GM12878 (cell line): Measurements from ENCODE around the gene IQGAP1.

ENCODE experiments used
- CEBPB ChIP-seq, 2 experiments: fragments of 150-350 bp in 1 of 2; IDR thresholded peaks; 2 replicates each; pipeline ENCODE4 v1.6.1; 2012 to 2014; ENCODE audit warnings: low read depth in 2 of 2, low read length in 2 of 2, borderline replicate concordance in 1 of 2, inconsistent platforms in 1 of 2
- CHD2 ChIP-seq: IDR thresholded peaks from 2 replicates; pipeline ENCODE4 v1.6.1; 2011; ENCODE audit warnings: low read depth, low read length, improper control_type of control experiment, borderline replicate concordance
- CTCF ChIP-seq, 3 experiments: IDR thresholded peaks in 2 of 3; conservative IDR thresholded peaks in 1 of 3; 2 replicates each; pipeline ENCODE4 v1.5.1; 2011; ENCODE audit warnings: low read depth in 3 of 3, low read length in 3 of 3, mild to moderate bottlenecking in 3 of 3, control low read depth in 2 of 3, moderate library complexity in 2 of 3, inconsistent platforms in 1 of 3, mixed read lengths in 1 of 3; ENCODE audit not compliant: control insufficient read depth in 2 of 3, insufficient read depth in 1 of 3; ENCODE audit errors: extremely low read depth in 1 of 3
- E4F1 ChIP-seq: fragments of 450-650 bp; IDR thresholded peaks from 2 replicates; pipeline ENCODE4 v1.6.1; 2018; ENCODE audit warnings: borderline replicate concordance, mild to moderate bottlenecking; ENCODE audit not compliant: partially characterized antibody
- GABPA ChIP-seq: IDR thresholded peaks from 2 replicates; pipeline ENCODE4 v1.6.1; 2014; ENCODE audit warnings: antibody characterized with exemption, low read depth, mild to moderate bottlenecking, inconsistent platforms
- IRF3 ChIP-seq: fragments of 450-650 bp; IDR thresholded peaks from 2 replicates; pipeline ENCODE4 v1.6.1; 2014; ENCODE audit warnings: mild to moderate bottlenecking
- POLR2A ChIP-seq: IDR thresholded peaks from 2 replicates; pipeline ENCODE4 v1.6.1; 2011; ENCODE audit warnings: low read depth, mild to moderate bottlenecking, low read length
- POLR2AphosphoS5 ChIP-seq: IDR thresholded peaks from 2 replicates; pipeline ENCODE4 v1.6.1; 2011; ENCODE audit warnings: mild to moderate bottlenecking, low read length, inconsistent platforms
- SPI1 ChIP-seq: IDR thresholded peaks from 2 replicates; pipeline ENCODE4 v1.6.1; 2011; ENCODE audit warnings: low read depth, mild to moderate bottlenecking, low read length, moderate library complexity, borderline replicate concordance; ENCODE audit not compliant: insufficient read depth
- TAF1 ChIP-seq: IDR thresholded peaks from 2 replicates; pipeline ENCODE4 v1.6.1; 2011; ENCODE audit warnings: mild to moderate bottlenecking, low read depth, low read length, borderline replicate concordance

DNA sequence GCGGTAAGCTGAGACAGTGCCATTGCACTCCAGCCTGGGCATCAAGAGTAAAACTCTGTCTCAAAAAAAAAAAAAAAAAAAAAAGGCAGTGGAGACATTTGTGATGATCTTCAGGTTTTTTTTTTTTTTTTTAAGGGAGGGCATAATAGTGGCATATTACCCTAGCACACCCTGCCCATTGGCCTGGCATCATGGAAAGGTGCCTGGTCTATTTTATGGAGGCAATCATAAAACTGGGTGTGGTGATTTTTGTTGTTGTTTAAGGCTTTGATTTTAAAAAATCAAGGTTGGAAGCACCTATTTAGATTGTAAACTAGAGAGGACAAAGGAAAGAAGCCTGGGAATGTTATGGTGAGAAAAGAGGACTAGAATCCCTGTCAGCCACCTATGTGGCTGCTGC is 6.0 kb downstream of the IQGAP1 start:
- TF ChIP-seq CHD2 (no peak), E4F1 (no peak), POLR2AphosphoS5 (no peak), CEBPB (IDR thresholded peaks at IDR 0.05; ENCODE audit: borderline replicate concordance in 1 of 2, low read depth in 2 of 2, low read length in 2 of 2) (no peak), CTCF (IDR thresholded peaks at IDR 0.05 in 2 of 3, conservative IDR thresholded peaks at IDR 0.05 in 1 of 3; ENCODE audit: control insufficient read depth in 2 of 3, extremely low read depth in 1 of 3, insufficient read depth in 1 of 3, low read depth in 3 of 3, low read length in 3 of 3) (no peak), POLR2A (no peak), SPI1 (no peak), GABPA (no peak), IRF3 (no peak), TAF1 (no peak)
